PC-3 (cell line): ENCODE results near the gene FBXL5. TPM values are rescaled to one million over a fixed set of nuclear protein-coding genes. Genes with fewer than 3 reads are reported as not detected.
"Not testable (repeated sequence)": the region's sequence is repeated elsewhere in the genome, so short reads cannot be mapped to it uniquely, and the experiment has no call there.

ENCODE experiments used
- ATAC-seq: fragments of 200-7000 bp; cut with Tn5 transposase; 2 replicates; pipeline ENCODE4 v1.9.1; 2020; ENCODE audit warnings: mild to moderate bottlenecking, moderate library complexity
- BruUV-seq: library from RNA; stranded (reverse); fragments of 400-500 nt; replicated peaks from 2 replicates; lab custom pipeline; 2021; lab: Mats Ljungman, UMichigan
- CTCF ChIA-PET: fragments of 300-600 bp; sonication (Branson Sonifier 250); formaldehyde crosslinking; loops from one replicate; lab custom pipeline; 2022; ENCODE audit warnings: antibody characterized with exemption; lab: Charles Lee
- POLR2A ChIA-PET: fragments of 300-600 bp; sonication (Branson Sonifier 250); formaldehyde crosslinking; loops from one replicate; lab custom pipeline; 2022; ENCODE audit warnings: antibody characterized with exemption; ENCODE audit not compliant: unreplicated experiment; lab: Charles Lee
- DNase-seq: peaks from one replicate; pipeline ENCODE4 v3.0.0-alpha.2; 2015
- H2AFZ ChIP-seq: fragments of 300-600 bp; sonication (generic); 2 replicates; pipeline ENCODE4 v1.6.0; 2016; ENCODE audit warnings: antibody characterized with exemption, low read length
- H3F3A ChIP-seq: fragments of 300-600 bp; sonication (generic); one replicate; pipeline ENCODE4 v1.6.0; 2017; ENCODE audit warnings: antibody characterized with exemption, low read length, control low read depth, mild to moderate bottlenecking; ENCODE audit not compliant: unreplicated experiment
- H3K27ac ChIP-seq: fragments of 300-600 bp; sonication (generic); 2 replicates; pipeline ENCODE4 v1.5.1; 2016; ENCODE audit warnings: mild to moderate bottlenecking, low read length
- H3K27me3 ChIP-seq: fragments of 300-600 bp; sonication (generic); 2 replicates; pipeline ENCODE4 v1.6.1; 2016; ENCODE audit warnings: low read length, mixed read lengths
- H3K36me3 ChIP-seq: fragments of 300-600 bp; sonication (generic); 2 replicates; pipeline ENCODE4 v1.6.1; 2016; ENCODE audit warnings: low read depth, mixed run types, low read length, mixed read lengths
- H3K4me1 ChIP-seq: fragments of 300-600 bp; sonication (generic); 2 replicates; pipeline ENCODE4 v1.5.1; 2016; ENCODE audit warnings: low read length; ENCODE audit not compliant: insufficient read depth
- H3K4me2 ChIP-seq: fragments of 300-600 bp; sonication (generic); 2 replicates; pipeline ENCODE4 v1.6.0; 2016; ENCODE audit warnings: low read length
- H3K4me3 ChIP-seq: fragments of 300-600 bp; sonication (generic); 2 replicates; pipeline ENCODE4 v1.5.1; 2016; ENCODE audit warnings: mild to moderate bottlenecking, low read length, mixed read lengths
- H3K79me2 ChIP-seq: fragments of 300-600 bp; sonication (generic); 2 replicates; pipeline ENCODE4 v1.6.1; 2017; ENCODE audit warnings: low read length, mixed read lengths
- H3K9ac ChIP-seq: fragments of 300-600 bp; sonication (generic); 2 replicates; pipeline ENCODE4 v1.6.0; 2016; ENCODE audit warnings: mild to moderate bottlenecking, low read length
- H3K9me2 ChIP-seq: fragments of 300-600 bp; sonication (generic); replicated peaks from 2 replicates; pipeline ENCODE4 v1.6.1; 2016; ENCODE audit warnings: mixed run types, low read length, mixed read lengths
- H3K9me3 ChIP-seq: fragments of 300-600 bp; sonication (generic); 2 replicates; pipeline ENCODE4 v1.6.1; 2016; ENCODE audit warnings: low read length, mixed read lengths
- H4K20me1 ChIP-seq: fragments of 300-600 bp; sonication (generic); 2 replicates; pipeline ENCODE4 v1.6.1; 2016; ENCODE audit warnings: low read length, mixed read lengths
- EZH2 ChIP-seq: fragments of 300-600 bp; sonication (generic); IDR thresholded peaks from one replicate; pipeline ENCODE4 v1.6.1; 2017; ENCODE audit warnings: antibody characterized with exemption, mild to moderate bottlenecking, low read length; ENCODE audit not compliant: unreplicated experiment
- EZH2phosphoT487 ChIP-seq: fragments of 300-600 bp; sonication (generic); IDR thresholded peaks from 2 replicates; pipeline ENCODE4 v1.6.1; 2018; ENCODE audit warnings: mild to moderate bottlenecking, antibody characterized with exemption, low read length, borderline replicate concordance
- intact Hi-C: fragments of 100-400 bp; cut with micrococcal nuclease; formaldehyde crosslinking; loops from 2 replicates; pipeline ENCODE4 v1.9.0; 2023
- total RNA-seq: library from RNA; depleted of rRNA; stranded (reverse); fragments of >200 nt; gene quantifications from 2 replicates; pipeline ENCODE4 v1.2.3, GENCODE V29; 2014
- TF ChIP-seq, protein P1 (sequence below): fragments of 300-600 bp; sonication (generic); conservative IDR thresholded peaks from 2 replicates; pipeline ENCODE4 v1.5.1; 2017; ENCODE audit warnings: antibody characterized with exemption, low read depth, mild to moderate bottlenecking, low read length

FBXL5 gene
- total RNA-seq, 1 experiment from 2014 or later = 42.4 TPM

DNA sequence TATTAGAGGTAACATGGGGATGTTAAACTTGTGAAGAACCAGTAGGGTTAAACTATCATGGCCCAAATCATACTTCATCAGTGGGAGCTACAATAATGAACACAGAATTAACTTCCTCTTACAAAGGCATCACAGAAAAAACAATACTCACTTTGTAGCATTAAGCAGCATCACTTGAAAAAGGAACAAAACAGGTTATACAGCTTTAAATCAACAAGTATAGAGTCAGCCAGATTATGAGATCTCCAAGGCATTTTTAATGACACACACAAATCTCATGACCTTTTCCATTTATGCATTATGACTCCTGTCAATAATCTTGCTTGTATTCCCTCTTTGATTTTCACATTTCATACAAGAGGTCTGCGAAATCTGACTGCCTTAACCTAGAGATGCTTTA, 18.3 kb downstream of the FBXL5 start:
- Histone ChIP-seq H3K9ac (no peak overlapping the region), H3K4me2 (peak overlapping the region; percentile 33; the same call in 1 of the 2 replicates), H3K4me1 (peaks cover 13% of the 10 kb centered on the region; the same call in 1 of the 2 replicates), H3K27me3 (no peaks in the 10 kb centered on the region), H3K9me2 (no peaks in the 10 kb centered on the region), H3F3A (no peaks in the 10 kb centered on the region), H3K9me3 (no peaks in the 10 kb centered on the region), H2AFZ (no peak overlapping the region), H4K20me1 (no peaks in the 10 kb centered on the region), H3K27ac (peak overlapping the region; percentile 64), H3K4me3 (no peak overlapping the region), H3K79me2 (no peaks in the 10 kb centered on the region), H3K36me3 (peaks cover 3% of the 10 kb centered on the region; the same call in 1 of the 2 replicates)
- POLR2A ChIA-PET = no interaction called here
- intact Hi-C loops = no loop called here
- CTCF ChIA-PET = no interaction called here
- peak; percentile 37 for ATAC-seq
- peak; percentile 68 for DNase-seq
- no TSS peak for BruUV-seq
- TF ChIP-seq EZH2 = no peak

DNA sequence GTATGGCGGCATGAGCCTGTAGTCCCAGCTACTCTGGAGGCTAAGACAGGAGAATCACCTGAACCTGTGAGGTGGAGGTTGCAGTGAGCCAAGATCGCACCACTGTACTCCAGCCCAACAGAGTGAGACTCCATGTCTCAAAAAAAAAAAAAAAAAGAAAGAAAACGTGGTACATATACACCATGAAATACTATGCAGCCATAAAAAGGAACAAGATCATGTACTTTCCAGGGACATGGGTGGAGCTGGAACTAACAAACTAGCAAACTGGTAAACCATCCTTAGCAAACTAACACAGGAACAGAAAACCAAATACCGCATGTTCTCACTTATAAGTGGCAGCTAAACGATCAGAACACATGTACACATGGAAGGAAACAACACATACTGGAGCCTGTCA, 37.8 kb downstream of the FBXL5 start:
- not testable (repeated sequence) for H3K4me3 ChIP-seq, H3K4me2 ChIP-seq, H4K20me1 ChIP-seq

DNA sequence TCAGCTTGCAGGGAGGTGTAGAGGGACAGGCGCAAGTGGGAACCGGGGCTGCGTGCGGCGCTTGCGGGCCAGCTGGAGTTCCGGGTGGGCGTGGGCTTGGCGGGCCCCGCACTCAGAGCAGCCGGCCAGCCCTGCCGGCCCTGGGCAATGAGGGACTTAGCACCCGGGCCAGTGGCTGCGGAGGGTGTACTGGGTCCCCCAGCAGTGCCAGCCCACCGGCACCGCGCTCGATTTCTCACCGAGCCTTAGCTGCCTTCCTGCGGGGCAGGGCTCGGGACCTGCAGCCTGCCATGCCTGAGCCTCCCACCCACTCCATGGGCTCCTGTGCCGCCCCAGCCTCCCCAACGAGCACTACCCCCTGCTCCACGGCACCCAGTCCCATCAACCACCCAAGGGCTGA, 40.3 kb downstream of the FBXL5 start:
- POLR2A ChIA-PET, H2AFZ ChIP-seq, intact Hi-C loops, H3K36me3 ChIP-seq, H3F3A ChIP-seq, H3K4me3 ChIP-seq, BruUV-seq, DNase-seq, H3K9me3 ChIP-seq, H3K4me1 ChIP-seq, H3K27ac ChIP-seq, ATAC-seq, H3K9me2 ChIP-seq, CTCF ChIA-PET, H4K20me1 ChIP-seq, H3K9ac ChIP-seq, H3K27me3 ChIP-seq, H3K4me2 ChIP-seq: not testable (repeated sequence)
- peaks cover 28% of the 10 kb centered on the region for H3K79me2 ChIP-seq

More for the DNA sequence above, 37.8 kb downstream of the FBXL5 start:
- intact Hi-C loops, ATAC-seq, DNase-seq, H3K27me3 ChIP-seq, H3K4me1 ChIP-seq, H3K9ac ChIP-seq, H3K27ac ChIP-seq, H2AFZ ChIP-seq, H3K9me3 ChIP-seq, H3K9me2 ChIP-seq, POLR2A ChIA-PET, BruUV-seq, H3F3A ChIP-seq, CTCF ChIA-PET: not testable (repeated sequence)
- peaks cover 14% of the 10 kb centered on the region; the same call in 1 of the 2 replicates for H3K36me3 ChIP-seq
- peaks cover 49% of the 10 kb centered on the region for H3K79me2 ChIP-seq

DNA sequence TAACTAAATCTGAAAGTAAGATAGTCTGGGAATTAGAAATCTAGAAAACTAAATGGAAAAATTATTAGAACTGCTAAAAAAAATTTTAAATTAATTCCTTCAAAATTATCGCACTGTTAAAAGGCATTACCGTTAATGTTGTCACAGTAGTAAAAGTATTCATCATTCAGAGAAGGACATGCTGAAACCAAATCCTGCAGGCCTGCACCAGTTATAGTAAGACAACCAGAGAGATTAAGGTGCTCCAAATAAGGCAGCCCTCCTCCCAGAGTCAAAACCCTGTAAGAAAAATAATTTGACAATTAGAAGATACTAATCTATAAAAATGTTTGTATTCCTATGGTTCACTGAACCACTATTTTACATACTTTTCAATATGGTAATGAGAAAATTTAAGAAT, 43.0 kb downstream of the FBXL5 start:
- intact Hi-C loops = no loop called here
- no peak overlapping the region for H3K4me3 ChIP-seq
- no peak overlapping the region for H2AFZ ChIP-seq
- POLR2A ChIA-PET = no interaction called here
- no peaks in the 10 kb centered on the region for H3K4me1 ChIP-seq
- H3K4me2 ChIP-seq = no peak overlapping the region
- TF ChIP-seq, protein P1, sequence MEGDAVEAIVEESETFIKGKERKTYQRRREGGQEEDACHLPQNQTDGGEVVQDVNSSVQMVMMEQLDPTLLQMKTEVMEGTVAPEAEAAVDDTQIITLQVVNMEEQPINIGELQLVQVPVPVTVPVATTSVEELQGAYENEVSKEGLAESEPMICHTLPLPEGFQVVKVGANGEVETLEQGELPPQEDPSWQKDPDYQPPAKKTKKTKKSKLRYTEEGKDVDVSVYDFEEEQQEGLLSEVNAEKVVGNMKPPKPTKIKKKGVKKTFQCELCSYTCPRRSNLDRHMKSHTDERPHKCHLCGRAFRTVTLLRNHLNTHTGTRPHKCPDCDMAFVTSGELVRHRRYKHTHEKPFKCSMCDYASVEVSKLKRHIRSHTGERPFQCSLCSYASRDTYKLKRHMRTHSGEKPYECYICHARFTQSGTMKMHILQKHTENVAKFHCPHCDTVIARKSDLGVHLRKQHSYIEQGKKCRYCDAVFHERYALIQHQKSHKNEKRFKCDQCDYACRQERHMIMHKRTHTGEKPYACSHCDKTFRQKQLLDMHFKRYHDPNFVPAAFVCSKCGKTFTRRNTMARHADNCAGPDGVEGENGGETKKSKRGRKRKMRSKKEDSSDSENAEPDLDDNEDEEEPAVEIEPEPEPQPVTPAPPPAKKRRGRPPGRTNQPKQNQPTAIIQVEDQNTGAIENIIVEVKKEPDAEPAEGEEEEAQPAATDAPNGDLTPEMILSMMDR = no peak
- no peak for TF ChIP-seq EZH2
- no peak for TF ChIP-seq EZH2phosphoT487
- ATAC-seq = no peak
- BruUV-seq = no TSS peak
- H3K9ac ChIP-seq = no peak overlapping the region
- CTCF ChIA-PET = no interaction called here
- H3K36me3 ChIP-seq = no peaks in the 10 kb centered on the region
- no peaks in the 10 kb centered on the region for H3K9me2 ChIP-seq
- H3F3A ChIP-seq = no peaks in the 10 kb centered on the region
- DNase-seq = no peak
- H3K27me3 ChIP-seq = no peaks in the 10 kb centered on the region
- H3K27ac ChIP-seq = no peak overlapping the region
- H4K20me1 ChIP-seq = no peaks in the 10 kb centered on the region
- peaks cover 2% of the 10 kb centered on the region; the same call in 1 of the 2 replicates for H3K79me2 ChIP-seq
- no peaks in the 10 kb centered on the region for H3K9me3 ChIP-seq
